HG02973 (cell line): ENCODE data around the gene RBMS1.

ENCODE experiments used
- ATAC-seq: cut with Tn5 transposase; IDR thresholded peaks from one replicate; pipeline ENCODE4 v1.9.1; 2021; ENCODE audit warnings: moderate library complexity; ENCODE audit not compliant: unreplicated experiment

The RBMS1 gene

GRCh38 chr2:160389875-160390274, 103.7 kb downstream of the RBMS1 start:
- no peak for ATAC-seq

GRCh38 chr2:160388464-160389263, 104.9 kb downstream of the RBMS1 start:
- peak; percentile 66 for ATAC-seq

- ATAC-seq, result no peak
Observed at GRCh38 chr2:160387558-160388262, 105.9 kb downstream of the RBMS1 start.

- ATAC-seq, result no peak
Observed at GRCh38 chr2:160384791-160385190, 108.8 kb downstream of the RBMS1 start.

- ATAC-seq, result no peak
Observed at GRCh38 chr2:160381425-160381951, 112.1 kb downstream of the RBMS1 start.

- no peak for ATAC-seq
Observed at GRCh38 chr2:160380611-160381010, 113.0 kb downstream of the RBMS1 start.

GRCh38 chr2:160380000-160380570, 113.5 kb downstream of the RBMS1 start:
- no peak for ATAC-seq

- ATAC-seq, result no peak
Observed at GRCh38 chr2:160379399-160379798, 114.2 kb downstream of the RBMS1 start.

- ATAC-seq, result no peak
Observed at GRCh38 chr2:160377204-160377995, 116.2 kb downstream of the RBMS1 start.

- ATAC-seq, result no peak
Observed at GRCh38 chr2:160376576-160376975, 117.0 kb downstream of the RBMS1 start.

GRCh38 chr2:160375802-160376469, 117.7 kb downstream of the RBMS1 start:
- ATAC-seq, result no peak

- ATAC-seq, result no peak
Observed at GRCh38 chr2:160375037-160375436, 118.6 kb downstream of the RBMS1 start.

- ATAC-seq, result no peak
Observed at GRCh38 chr2:160373666-160374065, 119.9 kb downstream of the RBMS1 start.

- ATAC-seq, result no peak
Observed at GRCh38 chr2:160373263-160373662, 120.3 kb downstream of the RBMS1 start.

GRCh38 chr2:160372585-160372984, 121.0 kb downstream of the RBMS1 start:
- ATAC-seq, result no peak

GRCh38 chr2:160372010-160372356, 121.6 kb downstream of the RBMS1 start:
- ATAC-seq, result no peak

GRCh38 chr2:160371251-160372009, 122.2 kb downstream of the RBMS1 start:
- no peak for ATAC-seq

- no peak for ATAC-seq
Observed at GRCh38 chr2:160368988-160369930, 124.3 kb downstream of the RBMS1 start.

- ATAC-seq, result no peak
Observed at GRCh38 chr2:160367887-160368286, 125.7 kb downstream of the RBMS1 start.
